ENCODE data around the gene KRT222. TPM values are rescaled to one million over a fixed set of nuclear protein-coding genes. Genes with fewer than 3 reads are reported as not detected.

The KRT222 gene
- total and polyA plus RNA-seq, 3 experiments from 2014 or later: not detected

GRCh38 chr17:40614431-40615067 lies 50.4 kb downstream of the KRT222 start:
- Histone ChIP-seq H3K4me3 (ENCODE audit: low read length) (peak overlapping the region; percentile 25), H3K27ac (ENCODE audit: low read depth, low read length) (no peak overlapping the region), H3K27me3 (ENCODE audit: insufficient read depth, low read length, poor library complexity, severe bottlenecking) (peaks cover 2% of the 10 kb centered on the region), H3K9me3 (ENCODE audit: low read length) (no peaks in the 10 kb centered on the region), H3K36me3 (ENCODE audit: insufficient read depth, low read length) (no peaks in the 10 kb centered on the region), H3K4me1 (ENCODE audit: insufficient read depth, low read length) (peaks cover 74% of the 10 kb centered on the region)
- Mint-ChIP-seq H3K9me3 (no peaks in the 10 kb centered on the region), H3K36me3 (no peaks in the 10 kb centered on the region), H3K27me3 (peaks cover 0 to 2% of the 10 kb centered on the region in 2 donors), H3K27ac (peak overlapping the region; percentile 50 to 91 (median 86)), H3K4me1 (peaks cover 39 to 74% (median 68%) of the 10 kb centered on the region in 3 donors), H3K4me3 (peak overlapping the region in 3 of 7 donors; percentile 13 to 52 (median 33))
- ChIA-PET POLR2A (interaction anchor here (0.6 to 2.0 kb wide), 4 partner anchors 7 to 1074 kb away, joined by 3 to 14 read pairs (median 5); no protein-coding TSS in a partner anchor), CTCF (interaction anchor here (0.6 to 7.7 kb wide), 19 partner anchors 11 to 171 kb away, joined by 3 to 108 read pairs (median 4); partner anchors contain the start of genes CCR7 and SMARCE1)
- no peak for DNase-seq

DNA sequence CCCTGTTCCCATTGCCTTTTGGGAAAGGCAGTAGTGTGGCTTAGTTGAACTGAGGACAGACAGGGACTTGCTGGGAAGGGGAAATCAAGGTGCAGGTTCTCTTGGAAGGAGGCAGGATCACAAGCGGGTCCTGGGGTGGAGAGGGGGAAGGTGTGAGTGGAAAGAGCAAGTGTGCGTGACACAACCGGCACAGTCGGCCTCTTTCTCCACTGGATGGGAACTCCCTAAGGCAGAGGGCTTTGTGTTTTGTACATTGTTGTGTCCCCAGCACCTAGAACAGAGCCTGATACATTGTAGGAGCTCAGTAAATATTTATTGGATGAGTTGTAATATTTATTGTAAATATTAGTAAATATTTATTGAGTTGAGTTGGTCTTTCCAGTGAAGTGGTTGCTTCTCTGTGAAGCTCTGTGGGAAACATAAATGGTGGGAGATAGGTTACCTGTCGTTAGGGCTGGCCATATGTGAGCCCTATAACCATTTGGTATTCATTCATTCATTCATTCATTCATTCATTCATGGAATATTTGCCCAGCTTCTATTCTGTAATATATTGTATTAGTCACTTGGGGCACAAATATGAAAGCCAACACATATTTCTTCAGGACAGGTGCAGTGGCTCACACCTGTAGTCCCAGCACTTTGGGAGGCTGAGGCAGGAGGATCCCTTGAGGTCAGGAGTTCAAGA lies 51.4 kb downstream of the KRT222 start:
- Histone ChIP-seq H3K27me3 (ENCODE audit: insufficient read depth, low read length, poor library complexity, severe bottlenecking) (no peaks in the 10 kb centered on the region), H3K9me3 (ENCODE audit: low read length) (no peaks in the 10 kb centered on the region), H3K36me3 (ENCODE audit: insufficient read depth, low read length) (no peaks in the 10 kb centered on the region), H3K4me1 (ENCODE audit: insufficient read depth, low read length) (peaks cover 79% of the 10 kb centered on the region), H3K27ac (ENCODE audit: low read depth, low read length) (peak overlapping the region; percentile 71), H3K4me3 (ENCODE audit: low read length) (peak overlapping the region; percentile 77)
- Mint-ChIP-seq H3K4me3 (peak overlapping the region; percentile 67 to 88 (median 81)), H3K4me1 (peaks cover 49 to 84% (median 78%) of the 10 kb centered on the region in 3 donors), H3K9me3 (no peaks in the 10 kb centered on the region), H3K27me3 (peaks cover 0 to 2% of the 10 kb centered on the region in 2 donors), H3K27ac (peak overlapping the region; percentile 93 to 100 (median 98)), H3K36me3 (no peaks in the 10 kb centered on the region)
- POLR2A ChIA-PET: interaction anchor here (0.7 to 1.3 kb wide), 4 partner anchors 31 to 173 kb away, joined by 3 to 4 read pairs (median 4); partner anchors contain the start of gene CCR7
- no peak for DNase-seq
- CTCF ChIA-PET: interaction anchor here (0.7 to 7.7 kb wide), 5 partner anchors 8 to 137 kb away, joined by 3 to 108 read pairs (median 3); partner anchors contain the start of gene CCR7

GRCh38 chr17:40612599-40613244 lies 52.3 kb downstream of the KRT222 start:
- H3K27me3 Mint-ChIP-seq: peaks cover 0 to 2% of the 10 kb centered on the region in 2 donors
- CTCF ChIA-PET: interaction anchor here (0.7 to 7.7 kb wide), 4 partner anchors 9 to 75 kb away, joined by 3 to 108 read pairs (median 4); partner anchors contain the start of gene CCR7

DNA sequence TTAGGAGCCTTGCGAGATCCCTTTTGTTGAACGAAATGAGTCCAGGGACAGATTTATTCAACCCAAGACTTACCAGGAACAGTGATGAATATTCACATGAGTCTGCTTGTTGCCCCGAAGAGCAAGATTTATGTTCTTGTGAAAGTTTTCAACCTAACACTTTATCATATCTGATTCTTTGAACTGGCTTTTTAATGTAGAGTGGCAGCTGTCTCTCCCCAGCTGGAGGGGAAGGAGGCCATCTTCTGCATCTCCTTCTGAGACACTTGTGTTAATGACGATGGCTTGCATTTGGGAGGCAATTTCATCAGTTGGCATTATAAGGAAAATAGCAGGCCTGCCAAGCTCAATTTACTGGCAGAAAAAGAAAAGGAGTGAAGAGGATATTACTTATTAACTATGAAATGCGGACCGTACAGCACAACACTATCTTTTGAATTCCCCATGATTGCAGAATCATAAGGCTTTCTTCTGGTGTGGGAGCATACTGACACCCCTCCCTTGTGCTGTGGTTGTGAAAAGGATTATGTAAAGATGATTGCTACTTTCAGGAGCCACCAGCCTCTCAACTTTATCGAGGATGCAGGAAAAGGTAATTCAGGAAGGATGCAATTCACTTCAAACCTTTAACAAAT lies 53.0 kb downstream of the KRT222 start:
- Histone ChIP-seq H3K4me1 (ENCODE audit: insufficient read depth, low read length) (peaks cover 96% of the 10 kb centered on the region), H3K36me3 (ENCODE audit: insufficient read depth, low read length) (no peaks in the 10 kb centered on the region), H3K27ac (ENCODE audit: low read depth, low read length) (no peak overlapping the region), H3K9me3 (ENCODE audit: low read length) (no peaks in the 10 kb centered on the region), H3K27me3 (ENCODE audit: insufficient read depth, low read length, poor library complexity, severe bottlenecking) (no peaks in the 10 kb centered on the region), H3K4me3 (ENCODE audit: low read length) (no peak overlapping the region)
- H3K27me3 Mint-ChIP-seq: peaks cover 0 to 2% of the 10 kb centered on the region in 2 donors
- peaks cover 65 to 99% (median 93%) of the 10 kb centered on the region in 3 donors for H3K4me1 Mint-ChIP-seq
- H3K9me3 Mint-ChIP-seq: no peaks in the 10 kb centered on the region
- ChIA-PET POLR2A (interaction anchor here (0.8 to 1.1 kb wide), 3 partner anchors 9 to 78 kb away, joined by 4 to 5 read pairs (median 4); no protein-coding TSS in a partner anchor), CTCF (interaction anchor here (1.0 to 7.7 kb wide), 3 partner anchors 14 to 74 kb away, joined by 3 to 108 read pairs (median 6); partner anchors contain the start of gene CCR7)
- peak overlapping the region; percentile 22 to 74 (median 59) for H3K4me3 Mint-ChIP-seq
- peak in 1 of 5 donors; percentile 57 for DNase-seq
- no peaks in the 10 kb centered on the region for H3K36me3 Mint-ChIP-seq
- peak overlapping the region; percentile 73 to 100 (median 98) for H3K27ac Mint-ChIP-seq

More at GRCh38 chr17:40612599-40613244, 52.3 kb downstream of the KRT222 start:
- H3K27ac ChIP-seq (ENCODE audit: low read depth, low read length): peak overlapping the region; percentile 71
- no peaks in the 10 kb centered on the region for H3K27me3 ChIP-seq (ENCODE audit: insufficient read depth, low read length, poor library complexity, severe bottlenecking)
- Mint-ChIP-seq H3K4me1 (peaks cover 58 to 93% (median 87%) of the 10 kb centered on the region in 3 donors), H3K4me3 (peak overlapping the region; percentile 67 to 88 (median 81)), H3K9me3 (no peaks in the 10 kb centered on the region), H3K27ac (peak overlapping the region; percentile 93 to 100 (median 98)), H3K36me3 (no peaks in the 10 kb centered on the region)
- peaks cover 88% of the 10 kb centered on the region for H3K4me1 ChIP-seq (ENCODE audit: insufficient read depth, low read length)
- H3K9me3 ChIP-seq (ENCODE audit: low read length): no peaks in the 10 kb centered on the region
- DNase-seq: peak; percentile 58 to 91 (median 80)
- no peaks in the 10 kb centered on the region for H3K36me3 ChIP-seq (ENCODE audit: insufficient read depth, low read length)
- H3K4me3 ChIP-seq (ENCODE audit: low read length): peak overlapping the region; percentile 77
- POLR2A ChIA-PET: interaction anchor here (0.7 to 1.3 kb wide), 7 partner anchors 9 to 172 kb away, joined by 3 to 5 read pairs (median 4); partner anchors contain the start of gene CCR7

GRCh38 chr17:40610359-40610758 lies 54.6 kb downstream of the KRT222 start:
- Mint-ChIP-seq H3K4me3 (peak overlapping the region in 3 of 7 donors; percentile 9 to 42 (median 18)), H3K27me3 (no peaks in the 10 kb centered on the region), H3K36me3 (no peaks in the 10 kb centered on the region), H3K4me1 (peaks cover 71 to 99% (median 96%) of the 10 kb centered on the region in 3 donors), H3K27ac (peak overlapping the region; percentile 82 to 100 (median 100)), H3K9me3 (no peaks in the 10 kb centered on the region)
- ChIA-PET CTCF (no interaction called here), POLR2A (interaction anchor here (0.6 to 1.3 kb wide), 4 partner anchors 46 to 74 kb away, joined by 3 read pairs; partner anchors contain the start of gene CCR7)
- no peaks in the 10 kb centered on the region for H3K27me3 ChIP-seq (ENCODE audit: insufficient read depth, low read length, poor library complexity, severe bottlenecking)
- DNase-seq: no peak
- H3K36me3 ChIP-seq (ENCODE audit: insufficient read depth, low read length): no peaks in the 10 kb centered on the region
- H3K9me3 ChIP-seq (ENCODE audit: low read length): no peaks in the 10 kb centered on the region
- H3K27ac ChIP-seq (ENCODE audit: low read depth, low read length): no peak overlapping the region
- peaks cover 99% of the 10 kb centered on the region for H3K4me1 ChIP-seq (ENCODE audit: insufficient read depth, low read length)
- H3K4me3 ChIP-seq (ENCODE audit: low read length): no peak overlapping the region

DNA sequence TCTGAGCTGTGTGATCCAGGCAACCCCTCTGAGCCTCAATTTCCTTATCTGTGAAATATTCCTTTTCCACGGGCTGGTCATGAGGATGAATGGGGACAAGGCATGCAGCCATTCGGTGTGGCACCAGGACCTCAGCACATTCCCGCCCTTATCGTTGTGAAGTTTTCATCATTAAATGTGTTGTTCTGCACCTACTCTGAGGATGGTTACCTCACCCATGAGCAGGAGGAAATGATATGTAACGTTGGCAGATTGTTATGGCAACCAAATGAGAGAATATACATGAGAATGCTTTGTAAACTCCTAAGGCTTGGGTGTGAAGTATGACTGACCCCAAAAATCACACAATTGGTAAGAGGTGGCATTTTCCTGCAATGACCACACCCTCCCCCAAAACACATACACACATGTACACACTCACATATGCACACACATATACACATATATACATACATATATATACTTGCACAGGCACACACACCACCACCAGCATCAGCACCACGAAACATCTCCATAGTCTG lies 56.9 kb downstream of the KRT222 start:
- peak in 4 of 5 donors; percentile 27 to 88 (median 80) for DNase-seq
- peaks cover 99% of the 10 kb centered on the region for H3K4me1 ChIP-seq (ENCODE audit: insufficient read depth, low read length)

More for the DNA sequence above, 56.9 kb downstream of the KRT222 start:
- Histone ChIP-seq H3K9me3 (ENCODE audit: low read length) (no peaks in the 10 kb centered on the region), H3K27me3 (ENCODE audit: insufficient read depth, low read length, poor library complexity, severe bottlenecking) (no peaks in the 10 kb centered on the region), H3K27ac (ENCODE audit: low read depth, low read length) (peak overlapping the region; percentile 95), H3K4me3 (ENCODE audit: low read length) (peak overlapping the region; percentile 48), H3K36me3 (ENCODE audit: insufficient read depth, low read length) (no peaks in the 10 kb centered on the region)
- Mint-ChIP-seq H3K27ac (peak overlapping the region; percentile 97 to 100 (median 100)), H3K27me3 (peaks cover 0 to 2% of the 10 kb centered on the region in 2 donors), H3K9me3 (no peaks in the 10 kb centered on the region), H3K36me3 (no peaks in the 10 kb centered on the region), H3K4me3 (peak overlapping the region; percentile 68 to 87 (median 81)), H3K4me1 (peaks cover 78 to 99% (median 99%) of the 10 kb centered on the region in 3 donors)
- ChIA-PET POLR2A (interaction anchor here (0.7 to 1.3 kb wide), 2 partner anchors 40 to 47 kb away, joined by 3 to 6 read pairs; partner anchors contain the start of gene SMARCE1), CTCF (interaction anchor here (1.1 to 1.5 kb wide), 5 partner anchors 11 to 75 kb away, joined by 3 to 8 read pairs (median 3); no protein-coding TSS in a partner anchor)

All from CD8-positive, alpha-beta memory T cell (primary cell).